SJCRH30 (cell line): ENCODE measurements around the gene CACNA1G. TPM values are rescaled to one million over a fixed set of nuclear protein-coding genes. Genes with fewer than 3 reads are reported as not detected.

ENCODE experiments used
- DNase-seq, 2 experiments: peaks; one replicate each; pipeline ENCODE4 v3.0.0-alpha.2; 2015 to 2020
- H3K27ac ChIP-seq: fragments of 250-450 bp; sonication (Bioruptor Pico); 2 replicates; pipeline ENCODE4 v1.5.1; 2020; ENCODE audit warnings: mild to moderate bottlenecking, moderate library complexity
- H3K27me3 ChIP-seq: fragments of 250-450 bp; sonication (Bioruptor Pico); 2 replicates; pipeline ENCODE4 v1.5.1; 2020; ENCODE audit warnings: mild to moderate bottlenecking, moderate library complexity
- H3K36me3 ChIP-seq: fragments of 250-450 bp; sonication (Bioruptor Pico); 2 replicates; pipeline ENCODE4 v1.5.1; 2020; ENCODE audit warnings: mild to moderate bottlenecking, moderate library complexity
- H3K4me1 ChIP-seq: fragments of 250-450 bp; sonication (Bioruptor Pico); 2 replicates; pipeline ENCODE4 v1.5.1; 2020; ENCODE audit warnings: mild to moderate bottlenecking, moderate library complexity
- H3K4me3 ChIP-seq: fragments of 250-450 bp; sonication (Bioruptor Pico); 2 replicates; pipeline ENCODE4 v1.5.1; 2020; ENCODE audit warnings: mild to moderate bottlenecking, moderate library complexity
- H3K9me3 ChIP-seq: fragments of 250-450 bp; sonication (Bioruptor Pico); replicated peaks from 2 replicates; pipeline ENCODE4 v1.5.1; 2020; ENCODE audit warnings: mild to moderate bottlenecking, moderate library complexity
- total RNA-seq: library from RNA; depleted of rRNA; stranded (reverse); fragments of >200 nt; shearing (Covaris generic); gene quantifications from 2 replicates; pipeline ENCODE4 v1.2.3, GENCODE V29; 2014

Gene CACNA1G
- total RNA-seq, 1 experiment from 2014 or later: 4.2 TPM

DNA sequence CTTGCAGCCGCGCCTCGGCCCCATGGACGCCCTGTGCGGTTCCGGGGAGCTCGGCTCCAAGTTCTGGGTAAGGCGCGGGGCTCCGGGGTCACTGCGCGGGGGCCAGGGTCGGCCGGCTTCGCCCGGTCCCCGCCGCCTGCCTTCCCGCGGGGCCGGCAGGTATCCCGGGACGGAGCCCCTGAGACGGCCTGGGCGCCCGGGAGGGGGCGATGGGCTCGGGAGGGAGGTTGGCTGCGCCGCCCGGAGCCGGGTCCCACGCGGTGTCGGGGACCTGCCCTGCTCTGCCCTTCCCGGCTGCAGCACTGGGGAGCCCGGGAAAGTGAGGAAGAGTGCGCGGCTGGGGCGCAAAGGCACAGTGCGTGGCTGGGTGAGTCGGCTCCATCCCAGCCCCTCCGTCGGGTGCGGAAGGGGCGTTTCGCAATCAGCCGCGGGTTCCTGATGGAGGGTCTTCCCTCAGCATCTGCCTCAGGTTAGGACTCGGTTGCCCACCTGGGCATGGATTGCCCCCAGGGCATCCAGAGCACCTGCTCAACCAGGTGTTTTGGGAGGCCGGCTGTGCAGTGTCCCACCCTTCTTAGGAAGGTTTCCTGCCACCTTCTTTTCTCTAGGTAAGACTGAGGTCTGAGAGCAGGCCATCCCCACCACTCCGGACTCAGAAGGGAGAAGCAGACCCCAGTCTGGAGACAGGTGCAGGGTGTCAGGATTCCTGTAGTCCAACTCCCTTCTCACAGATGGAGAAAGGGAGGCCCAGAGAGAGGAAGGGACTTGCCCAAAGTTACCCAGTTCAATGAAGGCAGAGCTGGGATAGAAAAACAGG lies 74.6 kb downstream of the CACNA1G start:
- Histone ChIP-seq H3K27ac (no peak overlapping the region), H3K4me1 (peaks cover 40% of the 10 kb centered on the region), H3K9me3 (no peaks in the 10 kb centered on the region), H3K36me3 (no peaks in the 10 kb centered on the region), H3K27me3 (no peaks in the 10 kb centered on the region), H3K4me3 (no peak overlapping the region)
- no peak for DNase-seq

DNA sequence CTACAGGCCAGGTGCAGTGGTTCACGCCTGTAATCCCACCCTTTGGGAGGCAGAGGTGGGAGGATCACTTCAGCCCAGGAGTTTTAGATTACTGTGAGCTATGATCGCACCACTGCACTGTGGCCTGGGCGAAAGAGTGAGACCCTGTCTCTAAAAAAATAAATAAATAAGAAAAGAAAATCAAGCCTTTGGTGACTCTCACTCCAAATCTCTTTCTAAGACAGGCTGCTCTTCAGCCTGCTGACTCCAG lies 75.1 kb downstream of the CACNA1G start:
- Histone ChIP-seq H3K27me3 (no peaks in the 10 kb centered on the region), H3K9me3 (no peaks in the 10 kb centered on the region), H3K4me3 (no peak overlapping the region), H3K4me1 (peaks cover 43% of the 10 kb centered on the region), H3K36me3 (no peaks in the 10 kb centered on the region), H3K27ac (no peak overlapping the region)
- DNase-seq: no peak

DNA sequence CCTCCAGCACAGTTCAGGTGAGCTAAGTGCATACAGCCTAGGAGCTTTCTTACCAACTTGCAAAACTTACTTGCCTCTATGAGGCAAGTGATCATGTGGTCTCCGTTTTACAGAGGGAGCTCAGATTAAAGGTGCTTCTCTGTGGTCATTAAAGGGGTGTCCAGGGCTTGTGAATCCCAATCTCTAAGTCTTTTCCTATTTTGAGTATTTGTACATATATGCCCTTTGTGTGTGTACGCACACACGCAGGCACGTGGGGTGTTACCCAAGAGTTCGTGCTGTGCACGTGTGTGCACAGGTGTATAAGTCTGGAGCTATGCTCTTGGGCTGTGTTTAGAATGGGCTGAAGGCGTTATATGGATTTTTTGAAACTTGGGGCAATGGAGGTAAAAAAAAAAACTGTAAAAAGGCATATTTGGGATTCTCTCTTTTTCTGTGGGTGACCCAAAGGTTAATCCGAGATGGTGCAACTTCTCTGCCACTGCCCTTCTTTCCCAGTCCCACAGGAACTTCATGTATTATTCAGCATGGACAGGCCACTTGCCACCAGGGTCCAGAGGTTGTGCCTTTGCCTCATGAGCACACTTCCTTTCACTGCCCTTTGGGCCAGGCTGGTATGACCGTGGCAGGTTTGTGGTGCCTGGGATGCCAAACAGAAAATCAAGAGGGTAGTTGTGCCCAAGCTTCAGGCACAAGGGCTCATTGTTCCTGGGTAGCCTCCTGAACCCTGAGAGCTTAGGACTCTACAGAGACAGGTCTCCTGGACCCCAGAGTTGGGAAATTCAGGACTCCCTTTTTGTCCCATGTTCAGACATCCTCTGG lies 75.7 kb downstream of the CACNA1G start:
- DNase-seq: no peak
- no peaks in the 10 kb centered on the region for H3K36me3 ChIP-seq
- no peak overlapping the region for H3K27ac ChIP-seq
- H3K9me3 ChIP-seq: no peaks in the 10 kb centered on the region
- no peak overlapping the region for H3K4me3 ChIP-seq
- peaks cover 47% of the 10 kb centered on the region for H3K4me1 ChIP-seq
- H3K27me3 ChIP-seq: no peaks in the 10 kb centered on the region

DNA sequence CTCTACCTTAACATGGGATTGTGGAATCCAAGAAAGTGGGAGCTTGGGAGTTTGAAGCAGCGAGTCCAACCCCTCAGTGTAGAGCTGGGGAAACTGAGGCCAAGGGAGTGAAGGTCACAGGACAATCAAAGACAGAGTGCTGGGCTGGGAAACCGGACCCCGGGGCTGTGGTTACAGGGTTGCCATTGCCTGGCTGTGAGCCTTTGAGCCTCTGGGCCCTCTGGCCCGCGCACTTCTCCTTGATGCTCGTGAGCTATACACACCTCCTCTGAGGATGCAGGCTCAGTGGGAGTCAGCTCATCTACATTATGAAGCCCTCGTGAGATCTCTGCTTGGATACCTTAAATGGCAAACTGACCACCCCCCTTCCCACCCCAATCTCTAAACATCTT lies 76.3 kb downstream of the CACNA1G start:
- H3K9me3 ChIP-seq: no peaks in the 10 kb centered on the region
- H3K4me3 ChIP-seq: no peak overlapping the region
- DNase-seq: no peak
- peaks cover 47% of the 10 kb centered on the region for H3K4me1 ChIP-seq
- no peak overlapping the region for H3K27ac ChIP-seq
- no peaks in the 10 kb centered on the region for H3K36me3 ChIP-seq
- H3K27me3 ChIP-seq: no peaks in the 10 kb centered on the region

DNA sequence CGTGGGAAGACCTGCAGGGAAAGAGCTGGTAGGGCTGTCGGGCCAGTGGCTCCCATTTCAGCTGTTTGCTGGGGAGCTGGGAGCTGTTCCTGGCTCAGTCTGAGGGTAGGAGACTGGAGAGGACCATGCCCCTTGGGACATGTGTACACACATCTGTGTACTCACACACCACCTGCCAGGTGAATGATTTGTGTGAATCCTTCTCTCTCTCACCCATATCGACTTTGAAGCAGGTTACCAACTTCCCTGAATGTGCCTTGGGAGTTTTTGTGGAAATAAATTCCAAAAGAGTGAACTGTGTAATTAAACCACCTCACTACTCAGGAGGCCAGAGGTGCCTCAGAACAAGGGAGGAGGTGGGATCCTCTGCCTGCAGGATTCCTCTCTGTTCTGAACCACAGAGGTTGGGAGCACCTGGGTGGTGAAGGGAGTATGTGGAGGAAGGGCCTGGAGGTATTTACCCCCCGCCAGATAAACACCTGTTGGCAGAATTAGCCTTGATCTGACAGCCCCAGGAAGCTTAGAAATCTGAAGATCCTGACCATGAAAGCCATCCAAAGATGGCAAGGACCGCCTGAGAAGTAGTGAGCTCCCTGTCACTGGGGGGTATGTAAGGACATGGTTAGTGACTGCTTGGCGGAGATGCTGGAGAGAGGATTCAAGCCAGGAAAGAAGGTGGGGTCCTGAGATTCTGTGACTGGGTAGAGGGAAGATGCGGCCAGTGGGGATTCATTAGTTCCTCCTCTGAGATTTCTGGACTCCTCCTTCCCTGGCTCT lies 77.5 kb downstream of the CACNA1G start:
- Histone ChIP-seq H3K4me1 (peaks cover 47% of the 10 kb centered on the region), H3K27me3 (no peaks in the 10 kb centered on the region), H3K27ac (peak overlapping the region; percentile 90), H3K4me3 (no peak overlapping the region), H3K9me3 (no peaks in the 10 kb centered on the region), H3K36me3 (no peaks in the 10 kb centered on the region)
- DNase-seq: no peak

DNA sequence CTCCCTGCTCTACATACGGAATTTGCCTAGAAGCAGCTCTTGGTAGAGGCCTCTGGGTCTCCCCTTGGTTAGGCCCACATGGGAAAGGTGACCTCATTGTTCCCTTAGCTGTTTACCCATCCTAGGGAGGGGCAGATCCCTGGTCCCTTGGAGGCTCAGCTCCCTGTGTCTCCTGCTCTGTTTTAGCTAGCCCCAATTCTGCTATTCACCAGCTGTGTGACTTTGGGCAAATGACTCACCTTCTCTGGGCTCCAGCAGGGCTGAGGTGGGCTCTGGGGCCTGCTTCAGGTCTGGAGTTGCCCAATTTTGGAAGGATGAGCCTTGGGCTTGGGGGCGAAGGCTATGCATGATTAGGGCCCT lies 78.1 kb downstream of the CACNA1G start:
- Histone ChIP-seq H3K4me1 (peaks cover 47% of the 10 kb centered on the region), H3K36me3 (no peaks in the 10 kb centered on the region), H3K27me3 (no peaks in the 10 kb centered on the region), H3K4me3 (no peak overlapping the region), H3K9me3 (no peaks in the 10 kb centered on the region), H3K27ac (peak overlapping the region; percentile 90)
- peak in 1 of 2 experiments; percentile 42 for DNase-seq

DNA sequence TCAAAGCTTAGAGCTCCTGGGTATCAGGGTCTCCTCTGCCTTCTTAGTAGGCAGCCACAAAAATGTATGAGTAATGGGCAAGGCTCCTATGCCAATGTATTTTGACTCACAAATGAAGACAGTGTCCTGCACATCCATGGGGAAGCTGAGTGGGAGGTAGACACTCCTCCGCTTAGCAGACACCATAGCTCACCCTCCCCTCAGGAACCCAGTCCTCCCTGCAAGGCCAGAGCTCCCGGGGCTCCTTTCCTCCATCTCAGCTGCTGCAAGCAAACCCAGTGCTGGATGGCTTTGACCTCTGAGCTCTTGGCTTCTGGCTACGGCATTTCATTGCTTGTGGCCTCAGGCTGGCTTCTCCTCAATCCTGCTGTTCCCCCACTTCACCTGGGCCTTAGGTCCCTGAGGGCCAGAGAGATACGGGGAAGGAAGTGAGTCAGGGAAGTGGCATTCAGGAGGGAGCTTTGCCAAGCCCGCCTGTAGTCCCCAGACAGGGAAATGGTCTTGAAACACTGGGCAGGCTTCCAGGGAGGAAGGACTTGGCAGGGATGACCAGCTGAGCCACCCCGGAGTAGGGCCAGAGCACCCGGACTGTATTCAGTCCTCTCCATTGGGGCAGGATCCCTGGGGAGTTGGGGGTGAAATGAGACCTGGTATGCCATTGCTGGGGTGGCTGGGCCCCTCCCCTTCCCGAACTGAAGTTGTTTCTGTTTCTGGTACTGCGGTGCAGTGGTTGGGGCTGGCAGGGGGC lies 78.6 kb downstream of the CACNA1G start:
- DNase-seq: peak; percentile 95 to 96
- Histone ChIP-seq H3K27ac (peak overlapping the region; percentile 90), H3K4me1 (peaks cover 47% of the 10 kb centered on the region), H3K36me3 (no peaks in the 10 kb centered on the region), H3K27me3 (no peaks in the 10 kb centered on the region), H3K4me3 (no peak overlapping the region), H3K9me3 (no peaks in the 10 kb centered on the region)

DNA sequence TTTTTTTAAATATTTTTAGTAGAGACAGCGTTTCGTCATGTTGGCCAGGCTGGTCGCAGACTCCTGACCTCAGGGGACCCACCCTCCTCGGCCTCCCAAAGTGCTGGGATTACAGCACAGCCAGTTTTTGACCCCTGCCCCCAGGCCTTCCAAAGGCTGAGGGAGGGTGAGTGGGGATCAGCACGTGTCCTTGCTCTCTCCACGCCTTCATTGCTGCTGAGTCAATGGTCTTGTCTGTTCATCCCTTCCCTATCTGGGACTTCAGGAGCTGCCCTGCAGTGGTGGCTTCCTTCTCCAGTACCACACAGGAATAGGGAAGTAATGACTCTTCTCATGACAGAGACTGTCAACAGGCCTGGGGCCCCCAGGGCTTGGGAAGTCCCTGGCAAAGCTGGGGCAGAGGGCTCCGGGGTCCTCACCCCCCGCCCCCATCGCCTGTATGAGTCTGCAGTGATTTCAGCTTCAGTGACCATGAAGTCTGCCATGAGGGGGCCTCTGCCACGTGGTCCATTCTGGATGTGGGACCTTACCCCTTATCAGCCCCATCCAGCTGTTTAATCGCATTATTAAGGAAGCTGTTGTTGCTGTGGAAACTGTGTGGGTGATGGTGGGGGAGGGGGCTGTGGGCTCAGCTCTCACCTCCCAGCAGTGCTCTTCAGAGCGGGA lies 80.3 kb downstream of the CACNA1G start:
- DNase-seq: peak; percentile 61 to 68
- H3K27ac ChIP-seq: peak overlapping the region; percentile 90
- no peaks in the 10 kb centered on the region for H3K27me3 ChIP-seq
- H3K36me3 ChIP-seq: no peaks in the 10 kb centered on the region
- no peaks in the 10 kb centered on the region for H3K9me3 ChIP-seq
- no peak overlapping the region for H3K4me3 ChIP-seq
- H3K4me1 ChIP-seq: peaks cover 47% of the 10 kb centered on the region

DNA sequence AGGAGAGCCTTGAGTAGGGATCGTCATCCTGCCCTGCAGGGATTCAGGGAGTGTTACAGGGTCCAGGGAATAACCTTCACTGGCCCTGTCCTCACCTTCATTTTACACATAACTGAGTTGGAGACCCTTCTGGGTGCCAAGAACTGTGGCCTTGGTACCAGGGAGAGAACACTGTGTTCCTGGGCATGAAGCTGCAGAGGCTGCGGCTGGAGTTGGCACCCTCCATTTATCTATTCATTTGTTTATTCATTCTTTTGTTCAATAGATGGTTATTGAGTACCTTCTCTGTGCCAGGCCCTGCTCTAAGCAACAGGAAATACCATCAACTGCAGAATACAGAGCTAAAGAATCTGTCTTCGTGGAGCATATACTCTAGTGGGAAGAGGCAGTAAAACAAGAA lies 80.8 kb downstream of the CACNA1G start:
- no peak overlapping the region for H3K4me3 ChIP-seq
- no peaks in the 10 kb centered on the region for H3K27me3 ChIP-seq
- no peak for DNase-seq
- no peaks in the 10 kb centered on the region for H3K36me3 ChIP-seq
- H3K4me1 ChIP-seq: peaks cover 47% of the 10 kb centered on the region
- H3K27ac ChIP-seq: peak overlapping the region; percentile 90
- H3K9me3 ChIP-seq: no peaks in the 10 kb centered on the region

DNA sequence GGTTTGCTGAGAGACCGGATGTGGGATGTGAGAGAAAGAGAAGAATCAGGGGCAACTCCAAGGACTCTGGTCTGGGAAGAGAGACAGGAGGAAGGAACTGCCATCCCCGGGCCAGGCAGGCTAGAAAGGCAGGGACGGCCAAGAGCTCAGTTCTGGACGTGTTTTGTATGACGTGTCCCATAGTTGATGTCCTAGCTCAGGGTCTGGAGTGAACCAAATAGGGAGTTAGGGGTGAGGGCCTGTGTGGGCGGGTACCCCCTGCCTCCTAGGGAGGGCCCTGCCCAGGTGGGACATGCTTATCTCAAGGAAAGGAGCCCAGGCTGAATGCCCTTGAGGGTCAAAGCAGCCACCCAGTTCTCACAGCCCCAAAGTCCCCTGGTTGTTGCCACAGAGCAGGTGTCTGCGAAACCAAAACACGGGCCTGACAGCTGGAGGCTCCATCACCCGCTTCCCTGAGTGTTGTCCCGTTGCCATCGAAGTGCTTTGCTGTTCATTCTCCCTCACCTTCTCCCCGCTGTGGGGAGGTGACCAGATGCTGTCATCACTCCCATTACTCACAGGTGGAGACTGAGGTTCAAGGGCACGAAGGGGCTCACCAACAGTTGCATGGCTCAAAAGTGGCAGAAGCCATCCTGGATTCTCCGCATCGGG lies 81.7 kb downstream of the CACNA1G start:
- no peak overlapping the region for H3K4me3 ChIP-seq
- H3K27me3 ChIP-seq: no peaks in the 10 kb centered on the region
- no peak overlapping the region for H3K27ac ChIP-seq
- H3K4me1 ChIP-seq: peaks cover 45% of the 10 kb centered on the region
- no peak for DNase-seq
- H3K36me3 ChIP-seq: no peaks in the 10 kb centered on the region
- no peaks in the 10 kb centered on the region for H3K9me3 ChIP-seq

DNA sequence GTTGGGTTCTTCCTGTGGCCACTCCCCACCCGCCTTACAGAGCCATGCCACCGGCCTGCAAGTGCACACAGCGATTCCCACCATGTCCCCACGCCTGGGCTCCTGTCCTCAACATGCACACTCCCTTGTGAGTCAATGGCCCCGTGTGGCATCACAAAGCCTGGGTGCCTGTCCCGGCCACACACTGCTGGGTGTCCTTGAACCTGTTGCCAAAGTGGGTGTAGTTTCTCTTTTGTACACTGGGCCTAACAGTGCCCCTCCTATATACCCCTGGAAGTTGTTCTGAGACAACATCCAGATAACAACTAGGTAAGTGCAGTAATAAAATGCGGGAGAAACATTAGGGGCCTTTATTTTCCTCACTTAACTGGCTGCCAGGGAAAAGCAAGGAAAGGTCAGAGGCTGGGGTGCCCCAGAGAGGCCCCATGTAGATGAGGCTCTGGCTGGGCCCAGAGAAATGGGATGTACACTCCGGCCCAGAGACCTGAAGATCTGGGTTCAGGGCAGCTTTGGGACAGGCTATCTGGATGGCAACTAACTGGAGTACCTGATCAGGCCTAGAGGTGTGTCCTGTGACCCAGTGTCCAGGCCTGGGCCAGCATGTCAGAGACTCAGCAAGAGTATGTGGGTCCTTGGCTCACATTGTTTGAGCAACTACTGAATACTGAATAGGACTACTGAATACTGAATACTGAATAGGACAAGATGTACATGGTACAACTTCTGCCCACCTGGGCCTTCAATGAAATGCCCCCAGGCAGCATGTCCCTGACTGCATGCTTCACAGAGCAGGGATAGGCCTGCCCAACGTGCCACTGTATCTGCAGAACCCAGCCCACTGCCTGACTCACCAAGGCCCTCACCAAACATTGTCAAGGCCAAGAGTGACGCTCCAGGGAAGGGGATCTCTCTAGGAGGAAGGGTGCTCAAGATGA lies 82.5 kb downstream of the CACNA1G start:
- Histone ChIP-seq H3K4me3 (no peak overlapping the region), H3K27me3 (no peaks in the 10 kb centered on the region), H3K4me1 (peaks cover 37% of the 10 kb centered on the region), H3K36me3 (no peaks in the 10 kb centered on the region), H3K27ac (no peak overlapping the region), H3K9me3 (no peaks in the 10 kb centered on the region)
- DNase-seq: no peak

DNA sequence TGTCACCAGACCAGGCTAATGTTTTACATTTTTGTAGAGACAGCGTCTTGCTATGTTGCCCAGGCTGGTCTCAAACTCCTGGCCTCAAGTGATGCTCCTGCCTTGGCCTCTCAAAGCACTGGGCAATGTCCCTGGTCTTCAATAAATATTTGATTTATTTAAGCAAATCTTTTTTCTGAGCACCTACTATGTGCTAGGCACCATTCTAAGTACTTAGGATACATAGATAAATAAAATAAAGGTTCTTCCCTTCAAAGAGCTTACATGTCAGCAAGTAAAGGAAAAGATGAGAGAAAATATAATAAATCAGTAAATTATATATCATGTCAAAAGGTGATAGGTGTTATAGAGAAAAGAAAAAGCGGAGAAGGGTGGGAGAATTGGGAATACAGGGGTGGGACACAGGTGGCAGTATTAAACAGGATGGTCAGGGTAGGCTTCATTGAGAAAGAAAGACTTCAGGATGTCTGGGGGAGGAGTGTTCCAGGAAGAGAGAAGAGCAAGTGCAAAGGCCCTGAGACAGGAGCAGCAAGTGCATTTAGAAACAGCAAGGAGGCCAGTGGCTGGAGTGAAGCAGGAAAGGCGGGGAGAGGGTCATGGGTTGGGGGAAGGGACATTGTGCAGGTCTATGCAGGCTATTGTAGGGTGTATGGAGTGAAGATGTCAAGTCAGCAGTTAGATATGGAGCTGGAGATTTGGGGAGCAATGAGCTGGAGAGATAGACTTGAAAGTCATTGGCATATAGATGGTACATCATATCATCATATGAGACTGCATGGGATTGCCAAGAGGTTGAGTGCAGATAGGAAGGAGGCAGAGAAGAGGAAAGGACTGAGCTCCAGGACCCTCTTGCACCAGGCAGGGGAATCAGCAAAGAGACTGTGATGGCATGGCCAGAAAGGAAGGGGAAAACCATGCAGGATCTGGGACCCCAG lies 85.5 kb downstream of the CACNA1G start:
- no peaks in the 10 kb centered on the region for H3K36me3 ChIP-seq
- DNase-seq: no peak
- no peak overlapping the region for H3K4me3 ChIP-seq
- no peak overlapping the region for H3K27ac ChIP-seq
- no peaks in the 10 kb centered on the region for H3K27me3 ChIP-seq
- peaks cover 6% of the 10 kb centered on the region for H3K4me1 ChIP-seq
- H3K9me3 ChIP-seq: no peaks in the 10 kb centered on the region
